ENCODE results near the gene MIP. TPM values are rescaled to one million over a fixed set of nuclear protein-coding genes. Genes with fewer than 3 reads are reported as not detected.

Gene MIP
- total and polyA plus RNA-seq, 2 of the 13 experiments (the other 11 are each of a cell fraction or from before 2014, with no cell fraction given): not detected

- no peak for TF ChIP-seq ZNF660 (CRISPR knock-in tag; IDR thresholded peaks at IDR 0.05; ENCODE audit: borderline replicate concordance, low read depth)
- TF ChIP-seq HNRNPUL1 (IDR thresholded peaks at IDR 0.05; ENCODE audit: low read depth, low read length): no peak
- peak; percentile 45; the same call in 1 of the 2 replicates for TF ChIP-seq ZNF768 (CRISPR knock-in tag; IDR thresholded peaks at IDR 0.05)
- TF ChIP-seq JUN (CRISPR knock-in tag; IDR thresholded peaks at IDR 0.05): 0 out of 2 replicates have a peak, but pooled peaks have one; percentile 27
- no peak for TF ChIP-seq KAT2B (IDR thresholded peaks at IDR 0.05; ENCODE audit: borderline replicate concordance, low read depth, low read length)
- TF ChIP-seq ZMYM3 (CRISPR knock-in tag; IDR thresholded peaks at IDR 0.05): no peak
- peak; percentile 98 for TF ChIP-seq NFAT5 (CRISPR knock-in tag; IDR thresholded peaks at IDR 0.05)
- no peak; the same call in 1 of the 2 replicates for TF ChIP-seq JDP2 (CRISPR knock-in tag; IDR thresholded peaks at IDR 0.05; ENCODE audit: borderline replicate concordance)
- peak; percentile 47; the same call in 1 of the 2 replicates for TF ChIP-seq NCOA2 (CRISPR knock-in tag; IDR thresholded peaks at IDR 0.05)
- peak; percentile 79 for TF ChIP-seq ZNF891 (CRISPR knock-in tag; IDR thresholded peaks at IDR 0.05)
- no peak for TF ChIP-seq ZNF609 (CRISPR knock-in tag; IDR thresholded peaks at IDR 0.05; ENCODE audit: borderline replicate concordance)
- no peak for TF ChIP-seq PRPF4 (IDR thresholded peaks at IDR 0.05; ENCODE audit: low read depth, low read length, poor library complexity, severe bottlenecking)
- peak; percentile 80; the same call in 1 of the 2 replicates for TF ChIP-seq PHF8 (CRISPR knock-in tag; IDR thresholded peaks at IDR 0.05)
- TF ChIP-seq FOSL1 (CRISPR knock-in tag; IDR thresholded peaks at IDR 0.05; ENCODE audit: borderline replicate concordance): peak; percentile 30; the same call in 1 of the 2 replicates
- no peak for TF ChIP-seq ATF7 (IDR thresholded peaks at IDR 0.05)
- TF ChIP-seq ATF7 (CRISPR knock-in tag; IDR thresholded peaks at IDR 0.05): peak; percentile 55; the same call in 1 of the 2 replicates
- TF ChIP-seq ZNF460 (CRISPR knock-in tag; IDR thresholded peaks at IDR 0.05; ENCODE audit: borderline replicate concordance): no peak
- TF ChIP-seq NFIC (IDR thresholded peaks at IDR 0.05; ENCODE audit: low read length): no peak
- no peak for TF ChIP-seq HNF4A (CRISPR knock-in tag; IDR thresholded peaks at IDR 0.05)
- TF ChIP-seq KAT7 (CRISPR knock-in tag; IDR thresholded peaks at IDR 0.05; ENCODE audit: borderline replicate concordance): no peak
These were observed 33.8 kb upstream of the MIP start, which contains the start of gene GLS2 (continued) for GRCh38 chr12:56488041-56488955.

Measured in HepG2 (cell line).